Loucy (cell line): ENCODE measurements around the gene ACAA2.

Experiments
- EZH2phosphoT487 ChIP-seq: fragments of 200-600 bp; IDR thresholded peaks from 2 replicates; pipeline ENCODE4 v1.6.1; 2018; ENCODE audit warnings: antibody characterized with exemption, mild to moderate bottlenecking, moderate library complexity, borderline replicate concordance
- TF ChIP-seq, protein P1 (sequence below): fragments of 200-600 bp; sonication (generic); conservative IDR thresholded peaks from 2 replicates; pipeline ENCODE4 v1.5.1; 2014; ENCODE audit warnings: mild to moderate bottlenecking, antibody characterized with exemption, low read length

DNA sequence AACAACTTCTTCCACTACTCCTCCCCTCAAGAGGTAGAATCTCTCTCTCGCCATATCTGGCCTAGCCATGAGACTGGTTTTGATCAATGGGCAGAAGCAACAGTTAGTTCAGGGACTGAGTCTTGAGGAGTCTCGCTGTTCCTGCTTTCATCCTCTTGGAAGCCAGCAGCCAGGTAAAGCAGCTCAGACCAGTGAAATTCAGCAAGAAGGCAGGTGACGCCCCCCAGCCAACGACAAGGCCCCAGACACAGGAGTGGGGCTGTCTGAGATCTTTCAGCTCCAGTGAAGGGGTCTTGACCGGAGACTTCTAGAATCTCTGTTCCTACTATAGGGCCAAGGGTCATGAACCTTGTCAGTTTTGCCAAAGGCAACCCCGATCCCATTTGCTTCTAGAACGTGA lies 39.7 kb upstream of the ACAA2 start:
- TF ChIP-seq, protein P1, sequence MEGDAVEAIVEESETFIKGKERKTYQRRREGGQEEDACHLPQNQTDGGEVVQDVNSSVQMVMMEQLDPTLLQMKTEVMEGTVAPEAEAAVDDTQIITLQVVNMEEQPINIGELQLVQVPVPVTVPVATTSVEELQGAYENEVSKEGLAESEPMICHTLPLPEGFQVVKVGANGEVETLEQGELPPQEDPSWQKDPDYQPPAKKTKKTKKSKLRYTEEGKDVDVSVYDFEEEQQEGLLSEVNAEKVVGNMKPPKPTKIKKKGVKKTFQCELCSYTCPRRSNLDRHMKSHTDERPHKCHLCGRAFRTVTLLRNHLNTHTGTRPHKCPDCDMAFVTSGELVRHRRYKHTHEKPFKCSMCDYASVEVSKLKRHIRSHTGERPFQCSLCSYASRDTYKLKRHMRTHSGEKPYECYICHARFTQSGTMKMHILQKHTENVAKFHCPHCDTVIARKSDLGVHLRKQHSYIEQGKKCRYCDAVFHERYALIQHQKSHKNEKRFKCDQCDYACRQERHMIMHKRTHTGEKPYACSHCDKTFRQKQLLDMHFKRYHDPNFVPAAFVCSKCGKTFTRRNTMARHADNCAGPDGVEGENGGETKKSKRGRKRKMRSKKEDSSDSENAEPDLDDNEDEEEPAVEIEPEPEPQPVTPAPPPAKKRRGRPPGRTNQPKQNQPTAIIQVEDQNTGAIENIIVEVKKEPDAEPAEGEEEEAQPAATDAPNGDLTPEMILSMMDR = no peak
- TF ChIP-seq EZH2phosphoT487 = no peak
